Liver (tissue), 9 donors: ENCODE results near the gene CNOT11. TPM values are rescaled to one million over a fixed set of nuclear protein-coding genes. Genes with fewer than 3 reads are reported as not detected.

Source experiments
- DNase-seq: peaks from one replicate; pipeline ENCODE4 v3.0.0-alpha.2; 2017; ENCODE audit warnings: low spot score
- H3K27ac ChIP-seq, 2 donors: one replicate each; pipeline ENCODE4 v1.7.0; 2013; ENCODE audit warnings: inconsistent platforms in 2 of 2, low read length in 2 of 2, control low read depth in 1 of 2, low read depth in 1 of 2, mild to moderate bottlenecking in 1 of 2
- H3K27me3 ChIP-seq, 4 donors: one replicate each; pipeline versions ENCODE4 v1.6.1 to v1.7.0; 2013; ENCODE audit warnings: low read length in 3 of 4, inconsistent platforms in 1 of 4, mild to moderate bottlenecking in 1 of 4, moderate library complexity in 1 of 4; ENCODE audit not compliant: control insufficient read depth in 4 of 4, insufficient read depth in 4 of 4
- H3K36me3 ChIP-seq, 4 donors: one replicate each; pipeline versions ENCODE4 v1.6.1 to v1.7.0; 2013; ENCODE audit warnings: low read length in 3 of 4, mild to moderate bottlenecking in 3 of 4, low read depth in 1 of 4, moderate library complexity in 1 of 4; ENCODE audit not compliant: control insufficient read depth in 4 of 4, insufficient read depth in 3 of 4
- H3K4me1 ChIP-seq, 4 donors: one replicate each; pipeline versions ENCODE4 v1.6.1 to v1.7.0; 2013; ENCODE audit warnings: low read length in 3 of 4, mild to moderate bottlenecking in 3 of 4, moderate library complexity in 1 of 4; ENCODE audit not compliant: control insufficient read depth in 4 of 4, insufficient read depth in 4 of 4
- H3K4me3 ChIP-seq, 3 donors: one replicate each; pipeline versions ENCODE4 v1.6.1 to v1.7.0; 2013; ENCODE audit warnings: low read length in 3 of 3, control low read depth in 1 of 3, low read depth in 1 of 3, mild to moderate bottlenecking in 1 of 3
- H3K9ac ChIP-seq, 2 donors: one replicate each; pipeline ENCODE4 v1.7.0; 2013; ENCODE audit warnings: low read length in 2 of 2, mild to moderate bottlenecking in 2 of 2, moderate library complexity in 2 of 2, control low read depth in 1 of 2, low read depth in 1 of 2
- H3K9me3 ChIP-seq, 4 donors: one replicate each; pipeline versions ENCODE4 v1.6.1 to v1.7.0; 2013; ENCODE audit warnings: low read length in 3 of 4; ENCODE audit not compliant: control insufficient read depth in 4 of 4
- ATF3 ChIP-seq: IDR thresholded peaks from 2 replicates; pipeline ENCODE4 v1.6.1; 2016; ENCODE audit warnings: antibody characterized with exemption
- CTCF ChIP-seq: fragments of 150-350 bp; IDR thresholded peaks from 2 replicates; pipeline ENCODE4 v1.5.1; 2017; ENCODE audit warnings: improper control_type of control experiment, low read depth, low read length; ENCODE audit not compliant: missing input control
- EGR1 ChIP-seq, 2 donors: IDR thresholded peaks; 2 replicates each; pipeline ENCODE4 v1.6.1; 2016 to 2018; ENCODE audit warnings: antibody characterized with exemption in 2 of 2, low read depth in 2 of 2
- FOXA1 ChIP-seq: IDR thresholded peaks from 2 replicates; pipeline ENCODE4 v1.6.1; 2016; ENCODE audit warnings: antibody characterized with exemption
- FOXA2 ChIP-seq: IDR thresholded peaks from 2 replicates; pipeline ENCODE4 v1.6.1; 2016; ENCODE audit warnings: antibody characterized with exemption
- HNF4A ChIP-seq, 2 donors: conservative IDR thresholded peaks; 2 replicates each; pipeline ENCODE4 v1.6.1; 2016; ENCODE audit warnings: antibody characterized with exemption in 2 of 2, mild to moderate bottlenecking in 2 of 2
- HNF4G ChIP-seq: IDR thresholded peaks from 2 replicates; pipeline ENCODE4 v1.6.1; 2016; ENCODE audit warnings: antibody characterized with exemption
- JUND ChIP-seq, 2 donors: IDR thresholded peaks; 2 replicates each; pipeline ENCODE4 v1.6.1; 2016; ENCODE audit warnings: antibody characterized with exemption in 2 of 2
- MAX ChIP-seq: IDR thresholded peaks from 2 replicates; pipeline ENCODE4 v1.6.1; 2016; ENCODE audit warnings: antibody characterized with exemption
- NR2F2 ChIP-seq: IDR thresholded peaks from 2 replicates; pipeline ENCODE4 v1.6.1; 2016; ENCODE audit warnings: antibody characterized with exemption
- REST ChIP-seq: IDR thresholded peaks from 2 replicates; pipeline ENCODE4 v1.6.1; 2016; ENCODE audit warnings: antibody characterized with exemption, mild to moderate bottlenecking
- RXRA ChIP-seq, 2 donors: IDR thresholded peaks; 2 replicates each; pipeline ENCODE4 v1.6.1; 2017 to 2018; ENCODE audit warnings: antibody characterized with exemption in 2 of 2, mild to moderate bottlenecking in 1 of 2
- SP1 ChIP-seq: IDR thresholded peaks from 2 replicates; pipeline ENCODE4 v1.6.1; 2018; ENCODE audit warnings: antibody characterized with exemption, mild to moderate bottlenecking
- TAF1 ChIP-seq: conservative IDR thresholded peaks from 2 replicates; pipeline ENCODE4 v1.6.1; 2016; ENCODE audit warnings: antibody characterized with exemption, mild to moderate bottlenecking
- YY1 ChIP-seq: IDR thresholded peaks from 2 replicates; pipeline ENCODE4 v1.6.1; 2016; ENCODE audit warnings: antibody characterized with exemption, mild to moderate bottlenecking
- ZBTB33 ChIP-seq: IDR thresholded peaks from 2 replicates; pipeline ENCODE4 v1.6.1; 2016; ENCODE audit warnings: antibody characterized with exemption
- WGBS: extraction: QIAGEN DNeasy Blood & Tissue Kit; methylation state at CpG from one replicate; pipeline ENCODE4 v1.1.7; 2013; 5-methylcytosine and 5-hydroxymethylcytosine counted together
- polyA plus RNA-seq, 2 donors: library from polyadenylated mRNA; stranded (reverse) in 1 of 2; unstranded in 1 of 2; fragments of 200-250 nt in 1 of 2; fragments of >200 nt in 1 of 2; fragmentation: Nextera tagmentation in 1 of 2; extraction: Ambion mirVana in 1 of 2; gene quantifications; one replicate each; pipeline versions ENCODE4 v1.2.1 to v1.2.3, GENCODE V29; 2013 to 2015
- total RNA-seq, 2 donors: library from RNA; depleted of rRNA; stranded (reverse); fragments of >200 nt; gene quantifications; one replicate each; pipeline ENCODE4 v1.2.3, GENCODE V29; 2014
- donor health status: healthy.
- donor health status: healthy.
- donor health status: healthy.
- donor health status: healthy.
- donor health status: healthy.

The CNOT11 gene
- total and polyA plus RNA-seq, 4 donors = 9.8 to 14.3 (median 13.5) TPM

GRCh38 chr2:101263377-101263800 is 10.7 kb downstream of the CNOT11 start:
- Histone ChIP-seq H3K4me1 (peaks cover 1 to 22% (median 9%) of the 10 kb centered on the region in 4 donors), H3K36me3 (peaks cover 3 to 46% (median 38%) of the 10 kb centered on the region in 4 donors), H3K9me3 (no peaks in the 10 kb centered on the region), H3K9ac (no peak overlapping the region), H3K27ac (no peak overlapping the region), H3K27me3 (no peaks in the 10 kb centered on the region), H3K4me3 (no peak overlapping the region)
- no peak for DNase-seq
- WGBS = 87% methylated on average over 1 of the region's 1 CpG
- TF ChIP-seq NR2F2 (no peak), ATF3 (no peak), YY1 (no peak), HNF4G (no peak), SP1 (no peak)

- no peaks in the 10 kb centered on the region for H3K9me3 ChIP-seq
- H3K4me1 ChIP-seq = peaks cover 1 to 23% (median 9%) of the 10 kb centered on the region in 4 donors
- DNase-seq = no peak
- peaks cover 5 to 41% (median 34%) of the 10 kb centered on the region in 4 donors for H3K36me3 ChIP-seq
- H3K9ac ChIP-seq = no peak overlapping the region
- no peak overlapping the region for H3K27ac ChIP-seq
- TF ChIP-seq SP1 (no peak), JUND (IDR thresholded peaks at IDR 0.05) (no peak), TAF1 (no peak), CTCF (no peak), FOXA2 (no peak)
- no peak overlapping the region for H3K4me3 ChIP-seq
- 92% methylated on average over 13 of the region's 13 CpGs for WGBS
- H3K27me3 ChIP-seq = no peaks in the 10 kb centered on the region
Observed at GRCh38 chr2:101264360-101264939, 11.8 kb downstream of the CNOT11 start.

GRCh38 chr2:101265893-101266499 is 13.3 kb downstream of the CNOT11 start:
- Histone ChIP-seq H3K9me3 (no peaks in the 10 kb centered on the region), H3K9ac (no peak overlapping the region), H3K4me3 (no peak overlapping the region), H3K36me3 (peaks cover 5 to 53% (median 47%) of the 10 kb centered on the region in 4 donors), H3K27me3 (no peaks in the 10 kb centered on the region), H3K27ac (no peak overlapping the region), H3K4me1 (peaks cover 1 to 21% (median 9%) of the 10 kb centered on the region in 4 donors)
- WGBS = 78% methylated on average over 11 of the region's 11 CpGs
- no peak for DNase-seq
- no peak for TF ChIP-seq JUND (IDR thresholded peaks at IDR 0.05)
- TF ChIP-seq ZBTB33 = no peak
- no peak for TF ChIP-seq CTCF
- no peak for TF ChIP-seq MAX
- TF ChIP-seq REST = no peak
- TF ChIP-seq ATF3 = no peak
- TF ChIP-seq HNF4A (conservative IDR thresholded peaks at IDR 0.05) = no peak
- no peak for TF ChIP-seq TAF1
- no peak for TF ChIP-seq EGR1 (IDR thresholded peaks at IDR 0.05; ENCODE audit: low read depth in 2 of 2)
- no peak for TF ChIP-seq SP1
- no peak for TF ChIP-seq FOXA1
- TF ChIP-seq RXRA (IDR thresholded peaks at IDR 0.05) = no peak
- no peak for TF ChIP-seq FOXA2
- TF ChIP-seq HNF4G = no peak
